BJ (cell line): ENCODE results near the gene ZDHHC1. TPM values are rescaled to one million over a fixed set of nuclear protein-coding genes. Genes with fewer than 3 reads are reported as not detected.
"Not testable (repeated sequence)": the region's sequence is repeated elsewhere in the genome, so short reads cannot be mapped to it uniquely, and the experiment has no call there.

Experiments
- CTCF ChIA-PET: fragments of 350-600 bp; formaldehyde crosslinking; extraction: SDS; loops from one replicate; lab custom pipeline; 2021; ENCODE audit warnings: antibody characterized with exemption, inconsistent platforms; lab: Yijun Ruan, JAX
- POLR2A ChIA-PET: fragments of 300-600 bp; sonication (Branson Sonifier 250); formaldehyde crosslinking; extraction: SDS; loops from one replicate; lab custom pipeline; 2021; ENCODE audit warnings: antibody characterized with exemption; lab: Charles Lee
- DNase-seq: peaks from one replicate; pipeline ENCODE4 v3.0.0-alpha.2; 2011; ENCODE audit warnings: low read depth
- H3K27me3 ChIP-seq: 2 replicates; pipeline ENCODE4 v1.6.0; 2011; ENCODE audit warnings: low read length; ENCODE audit not compliant: control insufficient read depth, insufficient read depth
- H3K36me3 ChIP-seq: 2 replicates; pipeline ENCODE4 v1.5.1; 2011; ENCODE audit warnings: low read length; ENCODE audit not compliant: control insufficient read depth, insufficient read depth
- H3K4me3 ChIP-seq: 2 replicates; pipeline ENCODE4 v1.5.1; 2011; ENCODE audit warnings: low read depth, mild to moderate bottlenecking, control low read depth, low read length
- CTCF ChIP-seq: IDR thresholded peaks from 2 replicates; pipeline ENCODE4 v1.5.1; 2011; ENCODE audit warnings: low read depth, mild to moderate bottlenecking, control low read depth, inconsistent platforms, low read length, moderate library complexity; ENCODE audit not compliant: insufficient read depth
- polyA plus RNA-seq: library from polyadenylated mRNA; depleted of rRNA; stranded (reverse); fragments of >200 nt; gene quantifications from 2 replicates; pipeline ENCODE4 v1.2.3, GENCODE V29; 2011

The ZDHHC1 gene
- polyA plus RNA-seq, 1 experiment: 7.4 TPM

DNA sequence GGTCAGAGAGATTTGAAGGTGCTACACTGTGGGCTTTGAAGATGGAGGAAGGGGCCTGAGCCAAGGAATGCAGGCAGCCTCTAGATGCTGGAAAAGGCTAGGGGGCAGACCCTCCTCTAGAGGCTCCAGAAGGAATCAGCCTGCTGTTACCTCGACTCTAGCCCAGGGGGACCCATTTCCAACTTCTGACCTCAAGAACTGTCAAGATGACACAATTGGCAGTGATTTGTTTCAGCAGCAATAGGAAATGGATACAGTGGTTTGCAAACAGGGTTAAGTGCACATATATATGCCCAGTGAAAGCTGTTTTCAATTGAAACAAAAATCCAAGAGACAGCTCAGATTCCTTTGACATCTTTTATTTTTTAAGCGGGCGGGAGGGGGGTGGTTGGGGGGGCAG, 3.7 kb upstream of the ZDHHC1 start:
- POLR2A ChIA-PET: no interaction called here
- CTCF ChIA-PET: interaction anchor here (0.6 to 10.5 kb wide), 5 partner anchors 8 to 159 kb away, joined by 3 to 276 read pairs (median 3); partner anchors contain the start of gene TPPP3
- no peak overlapping the region for H3K4me3 ChIP-seq
- no peak for DNase-seq
- peaks cover 7% of the 10 kb centered on the region for H3K27me3 ChIP-seq
- H3K36me3 ChIP-seq: no peaks in the 10 kb centered on the region
- TF ChIP-seq CTCF: no peak

DNA sequence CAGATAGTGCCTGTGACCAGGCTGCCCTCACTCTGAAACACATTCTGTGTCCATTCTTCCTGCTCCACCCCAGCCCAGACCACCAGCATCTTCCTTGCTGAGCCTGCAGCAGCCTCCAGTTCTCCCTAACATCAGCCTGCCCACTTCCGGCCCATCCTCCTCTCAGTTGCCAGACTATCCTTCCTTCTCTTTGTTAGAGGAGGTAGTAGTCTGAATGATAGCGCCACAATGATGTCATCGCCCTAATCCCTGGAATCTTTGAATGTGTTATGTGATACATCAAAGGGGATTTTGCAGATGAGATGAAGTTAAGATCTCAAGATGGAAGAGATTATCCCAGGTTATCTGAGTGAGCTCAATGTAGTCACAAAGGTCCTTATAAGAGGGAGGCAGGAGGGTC, 3.2 kb upstream of the ZDHHC1 start:
- DNase-seq: no peak
- CTCF ChIA-PET: interaction anchor here (0.6 to 10.5 kb wide), 5 partner anchors 9 to 66 kb away, joined by 3 to 276 read pairs (median 3); no protein-coding TSS in a partner anchor
- POLR2A ChIA-PET: no interaction called here

DNA sequence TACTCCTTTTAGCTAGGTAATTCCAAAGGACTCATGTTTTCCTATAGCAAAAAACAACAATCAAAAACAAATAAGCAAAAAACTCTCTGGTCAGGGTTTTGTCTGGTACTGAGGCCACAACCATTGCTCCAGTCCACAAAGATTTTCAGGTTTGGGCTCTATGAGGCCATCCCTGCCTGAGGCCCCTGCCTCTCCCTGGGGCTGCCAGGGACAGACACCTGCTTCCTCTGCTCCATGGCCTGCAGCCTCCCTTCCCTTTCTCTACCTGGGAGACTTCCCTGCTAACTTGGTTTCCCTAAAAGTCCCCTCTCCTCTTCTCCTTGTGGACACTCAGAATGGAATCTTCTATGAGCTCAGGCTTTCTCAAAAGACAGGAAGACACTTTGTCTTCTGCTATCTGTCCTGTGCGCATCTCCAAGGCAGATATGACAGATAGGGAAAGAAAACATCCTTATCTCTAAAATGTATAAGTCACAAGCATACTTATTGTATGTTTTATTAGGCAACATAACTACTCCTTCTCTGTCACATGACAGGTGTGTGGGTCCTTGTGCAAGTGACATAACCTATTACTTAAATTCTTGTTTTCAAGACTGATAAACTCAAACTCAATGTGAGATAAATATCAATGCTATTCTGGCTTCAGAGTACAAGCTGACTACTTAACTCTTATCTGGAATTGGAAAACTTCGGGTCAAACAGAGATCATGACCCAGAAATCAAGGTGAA, 1.2 kb upstream of the ZDHHC1 start:
- no peaks in the 10 kb centered on the region for H3K36me3 ChIP-seq
- ChIA-PET POLR2A (no interaction called here), CTCF (interaction anchor here (1.1 to 7.0 kb wide), 9 partner anchors 9 to 157 kb away, joined by 3 to 54 read pairs (median 5); partner anchors contain the start of gene ATP6V0D1)
- no peak for TF ChIP-seq CTCF
- H3K27me3 ChIP-seq: no peaks in the 10 kb centered on the region; the same call in 1 of the 2 replicates
- H3K4me3 ChIP-seq: no peak overlapping the region
- DNase-seq: no peak

More for the DNA sequence above, 3.2 kb upstream of the ZDHHC1 start:
- Histone ChIP-seq H3K4me3 (no peak overlapping the region), H3K27me3 (peaks cover 5% of the 10 kb centered on the region; the same call in 1 of the 2 replicates), H3K36me3 (no peaks in the 10 kb centered on the region)
- TF ChIP-seq CTCF: no peak

- POLR2A ChIA-PET, DNase-seq, H3K27me3 ChIP-seq, H3K36me3 ChIP-seq: not testable (repeated sequence)
- H3K4me3 ChIP-seq: peak overlapping the region; percentile 77
- CTCF ChIA-PET: interaction anchor here (0.7 to 7.0 kb wide), 4 partner anchors 8 to 66 kb away, joined by 3 to 54 read pairs (median 4); no protein-coding TSS in a partner anchor
Observed at GRCh38 chr16:67415421-67415820, 856 bp downstream of the ZDHHC1 start.

DNA sequence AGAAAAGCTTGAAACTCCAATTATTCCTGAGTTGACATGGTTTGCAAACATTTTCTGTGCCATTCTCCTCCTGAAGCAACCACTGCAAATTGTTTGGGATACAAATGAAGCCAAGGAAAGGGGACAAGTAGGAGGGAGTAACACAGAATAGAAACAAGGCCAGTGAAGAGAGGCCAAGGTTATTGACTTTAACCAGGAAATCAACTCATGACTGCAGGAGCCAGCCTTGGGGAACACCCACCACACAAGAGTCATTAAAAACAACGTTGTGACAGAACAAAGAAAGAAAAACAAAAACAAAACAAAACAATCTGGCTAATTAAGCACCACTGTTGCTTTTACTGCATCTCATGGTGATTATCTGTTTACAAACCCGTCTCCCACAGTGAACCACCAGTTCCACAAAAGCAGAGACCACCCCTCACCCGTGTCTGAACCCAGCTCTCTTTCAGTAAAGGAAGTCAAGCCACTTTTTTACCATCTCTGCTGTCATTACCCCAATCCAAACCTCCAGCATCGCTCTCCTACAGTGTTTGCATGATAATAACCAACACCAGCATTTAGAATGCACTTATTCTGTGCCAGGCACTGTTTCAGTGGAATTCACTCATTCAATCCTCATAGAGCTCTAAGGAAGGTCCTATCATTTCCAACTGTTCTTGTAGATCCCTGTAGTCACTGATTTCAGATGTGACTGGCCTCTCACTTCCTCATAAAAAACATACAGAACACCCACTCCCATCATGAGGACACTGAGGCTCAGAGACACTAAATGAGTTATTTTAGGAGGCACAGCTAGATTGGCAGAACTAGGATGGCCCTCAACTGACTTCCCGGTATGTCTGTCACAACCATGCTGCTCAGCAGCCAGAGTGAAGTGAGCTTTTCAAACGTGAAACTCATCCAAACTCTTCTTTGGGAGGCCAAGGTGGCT, 2.0 kb downstream of the ZDHHC1 start:
- no peaks in the 10 kb centered on the region for H3K36me3 ChIP-seq
- no peak for TF ChIP-seq CTCF
- ChIA-PET CTCF (interaction anchor here (0.6 to 7.0 kb wide), 7 partner anchors 7 to 107 kb away, joined by 3 to 54 read pairs (median 4); no protein-coding TSS in a partner anchor), POLR2A (no interaction called here)
- no peak for DNase-seq
- no peak overlapping the region for H3K4me3 ChIP-seq
- H3K27me3 ChIP-seq: no peaks in the 10 kb centered on the region; the same call in 1 of the 2 replicates
